GM23338 (cell line): ENCODE data around the gene PPP1R3G. TPM values are rescaled to one million over a fixed set of nuclear protein-coding genes. Genes with fewer than 3 reads are reported as not detected.

Source experiments
- ATAC-seq: fragments of 200-7000 bp; cut with Tn5 transposase; 3 replicates; pipeline ENCODE4 v1.9.1; 2020
- DNase-seq: peaks from one replicate; pipeline ENCODE4 v3.0.0-alpha.2; 2015; ENCODE audit warnings: low spot score
- H2AFZ ChIP-seq: fragments of 200-600 bp; sonication (generic); 2 replicates; pipeline ENCODE4 v1.8.0; 2016; ENCODE audit warnings: antibody characterized with exemption, mild to moderate bottlenecking, moderate library complexity
- H3F3A ChIP-seq: fragments of 200-600 bp; sonication (generic); replicated peaks from 2 replicates; pipeline ENCODE4 v1.8.0; 2017; ENCODE audit warnings: antibody characterized with exemption, mixed run types, low read depth
- H3K27ac ChIP-seq: fragments of 200-600 bp; sonication (generic); 2 replicates; pipeline ENCODE4 v1.6.1; 2016; ENCODE audit warnings: low read depth
- H3K27me3 ChIP-seq: fragments of 200-600 bp; sonication (generic); 2 replicates; pipeline ENCODE4 v1.8.0; 2016; ENCODE audit warnings: mild to moderate bottlenecking, mixed run types, moderate library complexity; ENCODE audit not compliant: insufficient read depth
- H3K36me3 ChIP-seq: fragments of 200-600 bp; sonication (generic); 2 replicates; pipeline ENCODE4 v1.8.0; 2016; ENCODE audit warnings: mild to moderate bottlenecking; ENCODE audit not compliant: insufficient read depth
- H3K4me1 ChIP-seq: fragments of 200-600 bp; sonication (generic); 2 replicates; pipeline ENCODE4 v1.8.0; 2016; ENCODE audit warnings: mild to moderate bottlenecking, moderate library complexity; ENCODE audit not compliant: insufficient read depth
- H3K4me2 ChIP-seq: fragments of 200-600 bp; sonication (generic); 2 replicates; pipeline ENCODE4 v1.7.1; 2017; ENCODE audit warnings: mixed run types
- H3K4me3 ChIP-seq: fragments of 200-600 bp; sonication (generic); 2 replicates; pipeline ENCODE4 v1.6.1; 2016; ENCODE audit warnings: mixed run types
- H3K79me2 ChIP-seq: fragments of 200-600 bp; sonication (generic); replicated peaks from 2 replicates; pipeline ENCODE4 v1.8.0; 2017; ENCODE audit warnings: mild to moderate bottlenecking; ENCODE audit not compliant: insufficient read depth
- H3K9me2 ChIP-seq: fragments of 200-600 bp; sonication (generic); 2 replicates; pipeline ENCODE4 v1.8.0; 2017; ENCODE audit not compliant: insufficient read depth
- H4K20me1 ChIP-seq: fragments of 200-600 bp; sonication (generic); replicated peaks from 2 replicates; pipeline ENCODE4 v1.8.0; 2017; ENCODE audit warnings: mild to moderate bottlenecking; ENCODE audit not compliant: insufficient read depth
- H3K27ac Mint-ChIP-seq: 2 replicates; pipeline ENCODE4 v1.8.0; 2020; ENCODE audit warnings: inconsistent platforms, mild to moderate bottlenecking, moderate library complexity, mixed read lengths
- H3K27me3 Mint-ChIP-seq: 3 replicates; pipeline ENCODE4 v1.8.0; 2022; ENCODE audit warnings: low read depth, mild to moderate bottlenecking, moderate library complexity, mixed read lengths, inconsistent platforms; ENCODE audit not compliant: insufficient read depth, poor library complexity
- H3K36me3 Mint-ChIP-seq: 3 replicates; pipeline ENCODE4 v1.8.0; 2021; ENCODE audit warnings: low read depth, mild to moderate bottlenecking, inconsistent platforms, moderate library complexity, mixed read lengths
- H3K4me1 Mint-ChIP-seq: 3 replicates; pipeline ENCODE4 v1.8.0; 2020; ENCODE audit warnings: mild to moderate bottlenecking, inconsistent platforms, mixed read lengths
- H3K4me3 Mint-ChIP-seq: 3 replicates; pipeline ENCODE4 v1.8.0; 2021; ENCODE audit warnings: moderate library complexity, mild to moderate bottlenecking, inconsistent platforms, mixed read lengths
- H3K9me3 Mint-ChIP-seq: 3 replicates; pipeline ENCODE4 v1.8.0; 2020; ENCODE audit warnings: moderate library complexity, mild to moderate bottlenecking, inconsistent platforms, mixed read lengths
- CREB1 ChIP-seq: fragments of 250-450 bp; sonication (Bioruptor Pico); IDR thresholded peaks from 2 replicates; pipeline ENCODE4 v1.5.0; 2020; ENCODE audit warnings: low read depth, mild to moderate bottlenecking, moderate library complexity
- CTCF ChIP-seq, 2 experiments: fragments of 200-600 bp in 1 of 2; sonication (generic) in 1 of 2; conservative IDR thresholded peaks; 2 replicates each; pipeline versions ENCODE4 v1.5.1 to v1.6.1; 2016 to 2017; ENCODE audit warnings: antibody characterized with exemption in 2 of 2, low read depth in 2 of 2, mild to moderate bottlenecking in 2 of 2, moderate library complexity in 1 of 2
- ETS1 ChIP-seq: IDR thresholded peaks from 2 replicates; pipeline ENCODE4 v1.6.1; 2016; ENCODE audit warnings: antibody characterized with exemption
- EZH2phosphoT487 ChIP-seq: fragments of 200-600 bp; sonication (generic); IDR thresholded peaks from one replicate; pipeline ENCODE4 v1.8.1; 2018; ENCODE audit warnings: antibody characterized with exemption; ENCODE audit not compliant: unreplicated experiment
- JUNB ChIP-seq: IDR thresholded peaks from one replicate; pipeline ENCODE4 v1.6.1; 2016; ENCODE audit warnings: antibody characterized with exemption; ENCODE audit not compliant: unreplicated experiment
- STAT1 ChIP-seq: IDR thresholded peaks from one replicate; pipeline ENCODE4 v1.6.1; 2016; ENCODE audit warnings: antibody characterized with exemption; ENCODE audit not compliant: unreplicated experiment
- ZNF114 ChIP-seq: fragments of 250-450 bp; sonication (Bioruptor Pico); IDR thresholded peaks from 2 replicates; pipeline ENCODE4 v1.5.0; 2020; ENCODE audit warnings: mild to moderate bottlenecking, moderate library complexity
- ZNF331 ChIP-seq: fragments of 250-450 bp; sonication (Bioruptor Pico); IDR thresholded peaks from 2 replicates; pipeline ENCODE4 v1.5.0; 2020; ENCODE audit warnings: low read depth, mild to moderate bottlenecking, moderate library complexity
- polyA plus RNA-seq: library from polyadenylated mRNA; unstranded; fragments of >200 nt; fragmentation: Nextera tagmentation; extraction: Ambion mirVana; gene quantifications from 2 replicates; pipeline ENCODE4 v1.2.1, GENCODE V29; 2016
- total RNA-seq: library from RNA; depleted of rRNA; stranded (reverse); fragments of >200 nt; shearing (Covaris generic); gene quantifications from 2 replicates; pipeline ENCODE4 v1.2.3, GENCODE V29; 2014

The PPP1R3G gene
- total and polyA plus RNA-seq, 2 experiments from 2014 or later, result 0.13 to 0.24 TPM

GRCh38 chr6:5089481-5090438, 4.6 kb downstream of the PPP1R3G start:
- Mint-ChIP-seq H3K9me3 (peaks cover 4% of the 10 kb centered on the region; the same call in 2 of the 3 replicates), H3K27me3 (peaks cover 27% of the 10 kb centered on the region), H3K4me1 (peaks cover 8% of the 10 kb centered on the region), H3K27ac (no peak overlapping the region), H3K4me3 (no peak overlapping the region), H3K36me3 (peaks cover 3% of the 10 kb centered on the region; the same call in 1 of the 3 replicates)
- Histone ChIP-seq H3K9me2 (no peaks in the 10 kb centered on the region), H3K36me3 (no peaks in the 10 kb centered on the region; the same call in 1 of the 2 replicates), H3K27me3 (peaks cover 40% of the 10 kb centered on the region), H4K20me1 (no peaks in the 10 kb centered on the region; the same call in 1 of the 2 replicates), H3K79me2 (no peaks in the 10 kb centered on the region), H3K27ac (no peak overlapping the region), H3K4me3 (no peak overlapping the region), H2AFZ (no peak overlapping the region), H3K4me2 (no peak overlapping the region), H3F3A (0 out of 2 replicates have a peak, but pooled peaks cover 3% of the 10 kb centered on the region), H3K4me1 (peaks cover 11% of the 10 kb centered on the region; the same call in 1 of the 2 replicates)
- DNase-seq (no peak), ATAC-seq (no peak)
- no peak for TF ChIP-seq STAT1

DNA sequence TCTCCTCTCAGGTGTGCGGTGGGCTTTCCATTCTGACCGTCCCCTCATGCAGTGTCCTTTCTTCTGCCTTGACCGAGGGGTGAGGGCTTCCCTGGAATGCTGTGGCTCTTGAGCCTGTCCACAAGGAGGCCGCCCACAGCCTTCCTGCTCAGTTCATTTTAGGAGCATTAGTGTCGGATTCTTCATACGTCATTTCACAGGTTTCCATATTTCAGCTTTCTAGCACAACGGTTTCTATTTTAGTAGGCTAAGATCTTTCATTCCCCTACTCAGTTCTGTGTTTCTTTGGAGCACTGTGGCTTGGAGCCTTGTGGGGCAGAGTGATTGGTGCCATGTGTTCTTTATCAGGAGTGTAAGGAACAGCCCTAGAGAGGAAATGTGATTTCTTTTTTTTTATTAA, 5.5 kb downstream of the PPP1R3G start:
- peaks cover 3% of the 10 kb centered on the region; the same call in 1 of the 3 replicates for H3K36me3 Mint-ChIP-seq
- H3K9me3 Mint-ChIP-seq, result peaks cover 4% of the 10 kb centered on the region; the same call in 2 of the 3 replicates
- no peak overlapping the region for H2AFZ ChIP-seq
- peaks cover 8% of the 10 kb centered on the region for H3K4me1 Mint-ChIP-seq
- H4K20me1 ChIP-seq, result no peaks in the 10 kb centered on the region; the same call in 1 of the 2 replicates
- H3K79me2 ChIP-seq, result no peaks in the 10 kb centered on the region
- H3K4me3 ChIP-seq, result no peak overlapping the region
- DNase-seq, result no peak
- peaks cover 11% of the 10 kb centered on the region; the same call in 1 of the 2 replicates for H3K4me1 ChIP-seq
- H3K36me3 ChIP-seq, result no peaks in the 10 kb centered on the region; the same call in 1 of the 2 replicates
- no peak overlapping the region for H3K4me3 Mint-ChIP-seq
- no peak overlapping the region for H3K27ac ChIP-seq
- H3K9me2 ChIP-seq, result no peaks in the 10 kb centered on the region
- peaks cover 32% of the 10 kb centered on the region for H3K27me3 ChIP-seq
- no peak for ATAC-seq
- H3K27me3 Mint-ChIP-seq, result peaks cover 22% of the 10 kb centered on the region
- no peak for TF ChIP-seq JUNB
- no peak overlapping the region for H3K27ac Mint-ChIP-seq
- H3F3A ChIP-seq, result 0 out of 2 replicates have a peak, but pooled peaks cover 3% of the 10 kb centered on the region
- no peak overlapping the region for H3K4me2 ChIP-seq

- no peak overlapping the region for H3K4me3 Mint-ChIP-seq
- ATAC-seq (no peak), DNase-seq (no peak)
- no peak overlapping the region for H3K4me2 ChIP-seq
- H4K20me1 ChIP-seq, result peaks cover 3% of the 10 kb centered on the region; the same call in 1 of the 2 replicates
- H3K27me3 ChIP-seq, result peaks cover 23% of the 10 kb centered on the region
- H3K27ac ChIP-seq, result no peak overlapping the region
- H3K4me1 ChIP-seq, result peaks cover 11% of the 10 kb centered on the region; the same call in 1 of the 2 replicates
- 0 out of 2 replicates have a peak, but pooled peaks cover 3% of the 10 kb centered on the region for H3F3A ChIP-seq
- H3K4me1 Mint-ChIP-seq, result peaks cover 6% of the 10 kb centered on the region
- H3K36me3 Mint-ChIP-seq, result peaks cover under 1% of the 10 kb centered on the region; the same call in 1 of the 3 replicates
- H2AFZ ChIP-seq, result no peak overlapping the region
- no peak overlapping the region for H3K4me3 ChIP-seq
- peaks cover 2% of the 10 kb centered on the region; the same call in 2 of the 3 replicates for H3K9me3 Mint-ChIP-seq
- no peaks in the 10 kb centered on the region for H3K9me2 ChIP-seq
- H3K36me3 ChIP-seq, result no peaks in the 10 kb centered on the region; the same call in 1 of the 2 replicates
- H3K27ac Mint-ChIP-seq, result no peak overlapping the region
- peaks cover 15% of the 10 kb centered on the region for H3K27me3 Mint-ChIP-seq
- no peaks in the 10 kb centered on the region for H3K79me2 ChIP-seq
- TF ChIP-seq JUNB (no peak), ETS1 (no peak), STAT1 (no peak), EZH2phosphoT487 (no peak), CREB1 (CRISPR knock-in tag) (no peak), CTCF (conservative IDR thresholded peaks at IDR 0.05; ENCODE audit: low read depth in 2 of 2) (no peak), ZNF114 (CRISPR knock-in tag) (no peak), ZNF331 (CRISPR knock-in tag) (no peak)
These were observed 6.3 kb downstream of the PPP1R3G start for GRCh38 chr6:5091210-5092069.
